Activated CD4-positive, alpha-beta memory T cell treated with anti-CD3 and anti-CD28 coated beads, Interleukin-2, amount 10 ng/mL, durations not matched to agents 7 days and 5 days (primary cell): ENCODE data around the gene ADK. TPM values are rescaled to one million over a fixed set of nuclear protein-coding genes. Genes with fewer than 3 reads are reported as not detected.

ENCODE experiments used
- CTCF ChIA-PET: fragments of 350-600 bp; sonication (Branson Sonifier 250); formaldehyde crosslinking; loops from one replicate; lab custom pipeline; 2021; ENCODE audit warnings: antibody characterized with exemption, inconsistent platforms; lab: Charles Lee
- POLR2A ChIA-PET: fragments of 350-600 bp; sonication (Branson Sonifier 250); formaldehyde crosslinking; loops from one replicate; lab custom pipeline; 2021; ENCODE audit warnings: antibody characterized with exemption; lab: Charles Lee
- DNase-seq: peaks from one replicate; pipeline ENCODE4 v3.0.0-alpha.2; 2020
- H3K27ac Mint-ChIP-seq: one replicate; pipeline ENCODE4 v1.8.0; 2021; ENCODE audit warnings: mild to moderate bottlenecking, mixed read lengths
- H3K27me3 Mint-ChIP-seq: one replicate; pipeline ENCODE4 v1.8.0; 2021; ENCODE audit warnings: mixed read lengths
- H3K36me3 Mint-ChIP-seq: one replicate; pipeline ENCODE4 v1.8.0; 2021; ENCODE audit warnings: low read depth, mixed read lengths
- H3K4me1 Mint-ChIP-seq: one replicate; pipeline ENCODE4 v1.8.0; 2021; ENCODE audit warnings: mixed read lengths
- H3K4me3 Mint-ChIP-seq: one replicate; pipeline ENCODE4 v1.8.0; 2021; ENCODE audit warnings: mild to moderate bottlenecking, mixed read lengths
- H3K9me3 Mint-ChIP-seq: one replicate; pipeline ENCODE4 v1.8.0; 2021; ENCODE audit warnings: mixed read lengths
- total RNA-seq, 2 experiments: library from RNA; stranded (reverse); gene quantifications; one replicate each; pipeline ENCODE4 v1.2.3, GENCODE V29; 2021

ADK gene
- total RNA-seq, 2 experiments from 2014 or later, result 29.3 to 31.8 TPM

DNA sequence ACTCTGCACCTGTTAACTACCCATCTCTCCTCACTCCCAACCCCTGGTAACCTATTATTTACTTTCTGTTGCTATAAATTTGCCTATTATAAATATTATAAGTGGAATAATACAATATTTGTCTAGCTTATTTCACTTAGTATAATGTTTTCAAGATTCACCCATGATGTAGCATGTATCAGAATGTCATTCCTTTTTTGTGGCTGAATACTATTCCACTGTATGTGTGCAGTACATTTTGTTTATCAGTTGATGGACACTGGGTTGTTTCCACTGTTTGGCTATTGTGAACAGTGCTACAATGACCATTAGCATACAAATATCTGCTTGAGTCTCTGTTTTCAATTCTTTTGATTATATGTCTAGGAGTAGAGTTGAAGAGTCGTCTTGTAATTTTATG is 582.6 kb downstream of the ADK start:
- Mint-ChIP-seq H3K27ac (no peak overlapping the region), H3K4me3 (no peak overlapping the region), H3K4me1 (peaks cover 7% of the 10 kb centered on the region), H3K27me3 (no peaks in the 10 kb centered on the region), H3K36me3 (no peaks in the 10 kb centered on the region), H3K9me3 (peaks cover 1% of the 10 kb centered on the region)
- no peak for DNase-seq
- POLR2A ChIA-PET, result no interaction called here
- CTCF ChIA-PET, result no interaction called here

DNA sequence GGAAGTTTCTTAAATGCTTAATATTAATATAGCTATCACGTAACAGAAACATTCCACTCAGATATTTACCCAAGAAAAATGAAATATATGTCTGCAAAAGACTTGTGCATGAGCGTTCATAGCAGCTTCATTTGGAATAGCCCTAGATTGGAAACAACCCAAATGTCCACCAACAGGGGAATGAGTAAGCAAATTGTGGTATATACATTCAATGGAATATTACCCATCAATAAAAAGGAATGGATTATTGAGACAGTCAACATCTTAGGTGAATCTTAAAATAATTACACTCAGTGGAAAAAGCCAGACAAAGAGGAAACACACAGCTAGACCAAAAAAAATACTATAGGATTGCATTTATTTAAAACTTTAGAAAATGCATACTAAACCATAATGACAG is 585.0 kb downstream of the ADK start:
- POLR2A ChIA-PET, result no interaction called here
- Mint-ChIP-seq H3K4me3 (no peak overlapping the region), H3K27me3 (no peaks in the 10 kb centered on the region), H3K4me1 (peaks cover 24% of the 10 kb centered on the region), H3K9me3 (peaks cover 1% of the 10 kb centered on the region), H3K36me3 (no peaks in the 10 kb centered on the region), H3K27ac (no peak overlapping the region)
- CTCF ChIA-PET, result no interaction called here
- no peak for DNase-seq

- Mint-ChIP-seq H3K9me3 (peaks cover 1% of the 10 kb centered on the region), H3K4me1 (peaks cover 24% of the 10 kb centered on the region), H3K4me3 (no peak overlapping the region), H3K27ac (no peak overlapping the region), H3K36me3 (no peaks in the 10 kb centered on the region), H3K27me3 (no peaks in the 10 kb centered on the region)
- CTCF ChIA-PET, result interaction anchor here (0.7 to 3.2 kb wide), 13 partner anchors 10 to 1017 kb away, joined by 3 to 18 read pairs (median 6); partner anchors contain the start of gene KAT6B
- POLR2A ChIA-PET, result interaction anchor here (0.6 to 2.3 kb wide), 4 partner anchors 10 to 284 kb away, joined by 3 to 6 read pairs (median 4); no protein-coding TSS in a partner anchor
- DNase-seq, result no peak
Observed at GRCh38 chr10:74738052-74738451, 587.0 kb downstream of the ADK start.

DNA sequence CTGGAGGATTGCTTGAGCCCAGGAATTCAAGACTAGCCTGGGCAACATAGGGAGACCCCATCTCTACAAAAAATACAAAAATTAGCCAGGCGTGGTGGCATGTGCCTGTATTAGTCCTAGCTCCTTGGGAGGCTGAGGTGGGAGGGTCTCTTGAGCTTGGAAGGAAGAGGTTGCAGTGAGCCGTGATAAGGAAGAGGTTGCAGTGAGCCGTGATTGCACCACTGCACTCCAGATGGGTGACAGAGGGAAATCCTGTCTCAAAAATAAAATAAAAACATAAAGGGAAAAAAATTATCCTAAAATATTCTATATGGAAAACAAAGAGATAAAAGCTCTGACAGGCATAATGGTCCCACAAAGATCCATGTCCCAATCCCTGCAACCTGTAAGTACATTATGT is 587.5 kb downstream of the ADK start:
- no peaks in the 10 kb centered on the region for H3K36me3 Mint-ChIP-seq
- CTCF ChIA-PET, result interaction anchor here (0.7 to 3.2 kb wide), 14 partner anchors 10 to 432 kb away, joined by 3 to 18 read pairs (median 4); partner anchors contain the start of gene KAT6B
- POLR2A ChIA-PET, result interaction anchor here (1.0 to 2.3 kb wide), 6 partner anchors 10 to 283 kb away, joined by 3 to 6 read pairs (median 5); partner anchors contain the start of gene KAT6B
- peaks cover 1% of the 10 kb centered on the region for H3K9me3 Mint-ChIP-seq
- H3K4me1 Mint-ChIP-seq, result peaks cover 24% of the 10 kb centered on the region
- no peak for DNase-seq
- H3K27ac Mint-ChIP-seq, result peak overlapping the region; percentile 83
- H3K27me3 Mint-ChIP-seq, result no peaks in the 10 kb centered on the region
- no peak overlapping the region for H3K4me3 Mint-ChIP-seq

DNA sequence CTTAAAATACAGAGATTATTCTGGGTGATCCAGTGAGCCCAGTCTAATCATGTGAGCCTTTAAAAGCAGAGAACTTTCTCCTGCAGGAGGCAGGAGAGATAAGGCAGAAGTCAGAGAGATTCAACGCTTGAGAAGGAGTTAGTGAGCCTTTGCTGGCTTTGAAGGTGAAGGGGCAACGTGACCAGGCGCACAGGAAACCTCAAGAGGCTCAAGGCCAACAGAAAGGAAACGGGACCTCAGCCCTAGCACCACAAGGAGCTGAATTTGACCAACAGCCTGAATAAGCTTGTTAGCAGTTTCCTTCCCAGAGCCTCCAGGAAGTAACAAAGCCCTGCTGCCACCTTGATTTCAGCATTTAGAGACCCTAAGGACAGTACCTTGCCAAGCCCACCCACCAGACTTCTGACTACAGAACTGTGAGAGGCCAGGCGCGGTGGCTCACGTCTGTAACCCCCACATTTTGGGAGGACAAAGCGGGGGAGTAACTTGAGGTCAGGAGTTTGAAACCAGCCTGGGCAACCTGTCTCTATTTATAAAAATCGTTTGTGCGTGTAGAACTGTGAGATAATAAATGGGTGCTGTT is 588.1 kb downstream of the ADK start:
- Mint-ChIP-seq H3K36me3 (no peaks in the 10 kb centered on the region), H3K4me3 (peak overlapping the region; percentile 24), H3K27ac (peak overlapping the region; percentile 83), H3K27me3 (no peaks in the 10 kb centered on the region), H3K9me3 (no peaks in the 10 kb centered on the region), H3K4me1 (peaks cover 24% of the 10 kb centered on the region)
- CTCF ChIA-PET, result interaction anchor here (0.6 to 3.2 kb wide), 19 partner anchors 9 to 549 kb away, joined by 3 to 18 read pairs (median 3); partner anchors contain the start of gene KAT6B
- DNase-seq, result peak; percentile 71
- POLR2A ChIA-PET, result interaction anchor here (1.0 to 2.3 kb wide), 6 partner anchors 11 to 283 kb away, joined by 3 to 6 read pairs (median 5); partner anchors contain the start of gene KAT6B

- Mint-ChIP-seq H3K27ac (no peak overlapping the region), H3K36me3 (no peaks in the 10 kb centered on the region), H3K27me3 (no peaks in the 10 kb centered on the region), H3K4me3 (no peak overlapping the region), H3K9me3 (no peaks in the 10 kb centered on the region), H3K4me1 (peaks cover 20% of the 10 kb centered on the region)
- ChIA-PET POLR2A (no interaction called here), CTCF (no interaction called here)
- DNase-seq, result no peak
Observed at GRCh38 chr10:74743401-74743800, 592.4 kb downstream of the ADK start.

- no peaks in the 10 kb centered on the region for H3K27me3 Mint-ChIP-seq
- ChIA-PET CTCF (no interaction called here), POLR2A (no interaction called here)
- no peaks in the 10 kb centered on the region for H3K9me3 Mint-ChIP-seq
- no peak overlapping the region for H3K27ac Mint-ChIP-seq
- DNase-seq, result no peak
- no peak overlapping the region for H3K4me3 Mint-ChIP-seq
- no peaks in the 10 kb centered on the region for H3K4me1 Mint-ChIP-seq
- no peaks in the 10 kb centered on the region for H3K36me3 Mint-ChIP-seq
Observed at GRCh38 chr10:74745449-74745848, 594.4 kb downstream of the ADK start.

- POLR2A ChIA-PET, result no interaction called here
- H3K27me3 Mint-ChIP-seq, result no peaks in the 10 kb centered on the region
- no peaks in the 10 kb centered on the region for H3K9me3 Mint-ChIP-seq
- H3K27ac Mint-ChIP-seq, result no peak overlapping the region
- CTCF ChIA-PET, result interaction anchor here (0.6 kb wide), 1 partner anchor 447 kb away, joined by 3 read pairs; no protein-coding TSS in a partner anchor
- no peaks in the 10 kb centered on the region for H3K4me1 Mint-ChIP-seq
- no peak overlapping the region for H3K4me3 Mint-ChIP-seq
- H3K36me3 Mint-ChIP-seq, result no peaks in the 10 kb centered on the region
- DNase-seq, result no peak
Observed at GRCh38 chr10:74746813-74747212, 595.8 kb downstream of the ADK start.

DNA sequence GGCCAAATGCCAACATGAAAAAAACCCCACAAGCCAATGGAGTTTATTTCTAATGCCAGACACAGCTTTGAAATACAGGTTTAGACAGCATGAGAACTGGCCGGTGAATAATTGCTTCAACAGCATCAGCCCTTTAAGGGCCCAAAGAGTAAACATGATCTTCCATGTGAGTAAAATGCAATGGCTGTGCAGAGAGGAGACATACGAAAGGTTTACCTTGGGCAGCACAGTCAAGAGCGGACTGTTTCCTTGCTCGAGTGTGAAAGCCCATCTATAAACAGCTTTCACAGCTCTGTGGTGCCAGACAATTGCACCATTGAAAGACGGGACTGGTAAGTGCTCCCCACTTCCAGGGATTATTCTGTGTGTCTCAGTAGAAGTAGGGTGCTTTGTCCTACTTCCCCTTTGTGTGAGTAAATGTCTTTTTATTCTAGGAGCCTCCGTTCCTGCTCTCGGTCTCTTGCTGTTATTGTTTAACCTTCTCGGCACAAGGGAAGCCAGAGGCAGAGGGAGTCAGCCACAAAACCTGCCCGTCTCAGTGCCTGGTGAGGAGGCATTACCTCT is 597.5 kb downstream of the ADK start:
- no peak for DNase-seq
- ChIA-PET CTCF (interaction anchor here (1.6 kb wide), 1 partner anchor 10 kb away, joined by 7 read pairs; no protein-coding TSS in a partner anchor), POLR2A (no interaction called here)
- Mint-ChIP-seq H3K4me3 (no peak overlapping the region), H3K27me3 (no peaks in the 10 kb centered on the region), H3K9me3 (no peaks in the 10 kb centered on the region), H3K4me1 (no peaks in the 10 kb centered on the region), H3K36me3 (no peaks in the 10 kb centered on the region), H3K27ac (no peak overlapping the region)

DNA sequence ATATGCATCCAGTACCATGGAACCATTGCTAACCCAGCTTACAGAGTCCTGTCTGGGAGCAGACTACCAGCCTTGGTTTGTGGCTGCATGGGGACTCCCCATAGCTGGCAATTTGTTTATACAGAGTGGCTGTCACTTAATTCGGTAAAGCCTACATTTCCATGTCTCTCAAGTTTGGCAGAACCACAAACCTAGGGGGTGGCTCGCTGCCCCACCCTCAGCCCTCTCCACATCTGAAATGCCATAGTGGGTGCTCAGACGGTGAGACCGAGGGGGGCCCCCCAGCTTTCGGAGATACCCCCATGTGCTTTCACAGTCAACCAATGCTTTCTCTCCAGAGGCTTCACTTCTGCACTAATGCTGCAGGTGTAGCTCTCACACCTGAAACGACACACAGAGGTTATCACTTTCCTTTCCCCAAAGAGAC is 599.8 kb downstream of the ADK start:
- Mint-ChIP-seq H3K36me3 (no peaks in the 10 kb centered on the region), H3K4me1 (peaks cover 14% of the 10 kb centered on the region), H3K4me3 (no peak overlapping the region), H3K27ac (no peak overlapping the region), H3K9me3 (no peaks in the 10 kb centered on the region), H3K27me3 (no peaks in the 10 kb centered on the region)
- no peak for DNase-seq
- ChIA-PET POLR2A (interaction anchor here (1.0 kb wide), 1 partner anchor 74 kb away, joined by 4 read pairs; no protein-coding TSS in a partner anchor), CTCF (interaction anchor here (1.6 kb wide), 1 partner anchor 12 kb away, joined by 6 read pairs; no protein-coding TSS in a partner anchor)

DNA sequence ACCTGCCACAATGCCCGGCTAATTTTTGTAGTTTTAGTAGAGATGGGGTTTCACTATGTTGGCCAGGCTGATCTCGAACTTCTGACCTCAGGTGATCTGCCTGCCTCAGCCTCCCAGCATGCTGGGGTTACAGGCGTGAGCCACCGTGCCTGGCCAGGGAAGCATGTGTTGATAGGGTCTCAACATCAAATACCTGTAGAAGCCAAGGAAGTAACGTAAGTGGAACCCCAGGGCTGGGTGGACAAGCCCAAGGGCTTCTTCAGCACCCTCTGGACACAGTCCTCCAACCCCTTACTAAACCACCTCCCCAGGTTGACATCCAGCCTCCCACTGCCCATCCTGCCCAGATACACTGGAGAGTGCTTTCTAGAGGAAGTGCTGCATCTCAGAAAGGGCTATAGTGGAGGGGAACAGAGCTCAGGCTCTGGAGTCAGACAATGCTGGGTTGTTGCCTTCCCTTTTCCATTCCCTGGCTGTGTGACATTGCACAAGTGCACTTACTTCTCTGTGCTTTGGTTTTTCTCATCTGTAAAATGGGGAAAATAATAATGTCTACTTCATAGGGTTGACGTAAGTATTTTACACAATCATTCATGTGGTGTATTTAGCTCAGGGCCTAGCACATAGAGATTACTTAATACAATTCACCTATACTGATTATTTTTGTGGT is 601.5 kb downstream of the ADK start:
- DNase-seq, result no peak
- no peaks in the 10 kb centered on the region for H3K27me3 Mint-ChIP-seq
- no peak overlapping the region for H3K27ac Mint-ChIP-seq
- POLR2A ChIA-PET, result no interaction called here
- H3K4me1 Mint-ChIP-seq, result peaks cover 14% of the 10 kb centered on the region
- H3K36me3 Mint-ChIP-seq, result no peaks in the 10 kb centered on the region
- no peaks in the 10 kb centered on the region for H3K9me3 Mint-ChIP-seq
- H3K4me3 Mint-ChIP-seq, result no peak overlapping the region
- CTCF ChIA-PET, result no interaction called here

DNA sequence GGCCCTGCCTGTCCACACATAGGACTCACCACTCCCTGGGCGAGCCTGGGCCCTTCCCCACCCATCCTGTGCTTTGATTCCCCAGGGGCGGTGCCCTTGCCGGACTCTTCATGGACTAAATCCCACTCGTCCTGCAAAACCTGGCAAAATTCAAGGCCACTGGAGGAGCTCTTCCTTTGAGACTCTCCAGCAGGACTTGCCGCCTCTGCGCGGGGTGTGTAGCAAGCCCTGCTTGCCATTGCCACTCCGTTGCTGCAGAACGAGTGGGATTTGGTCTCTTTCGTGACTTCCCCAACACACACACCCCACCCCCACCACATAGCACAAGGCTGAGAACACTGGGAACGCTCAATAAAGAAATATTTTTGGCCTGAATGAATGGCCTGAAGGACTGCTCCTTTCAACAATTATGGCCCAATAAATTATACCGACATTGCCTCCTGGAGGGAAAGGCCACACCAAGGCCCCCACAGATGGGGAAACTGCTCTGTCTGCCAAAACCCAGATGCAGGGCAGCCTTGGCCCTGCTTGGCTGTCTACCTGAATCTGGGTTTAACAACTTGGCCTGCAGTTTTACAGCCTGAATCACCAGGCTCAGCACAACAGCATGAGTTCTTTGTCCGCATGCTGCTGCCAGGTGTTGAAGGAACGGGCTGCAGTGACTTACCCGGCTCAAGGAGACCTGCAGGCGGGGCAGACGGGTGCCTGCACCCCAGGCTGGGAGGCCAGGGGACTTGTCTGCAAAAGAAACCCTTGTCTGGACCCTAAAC is 602.6 kb downstream of the ADK start:
- H3K9me3 Mint-ChIP-seq, result no peaks in the 10 kb centered on the region
- CTCF ChIA-PET, result interaction anchor here (1.2 kb wide), 1 partner anchor 15 kb away, joined by 4 read pairs; no protein-coding TSS in a partner anchor
- peaks cover 14% of the 10 kb centered on the region for H3K4me1 Mint-ChIP-seq
- H3K27me3 Mint-ChIP-seq, result no peaks in the 10 kb centered on the region
- no peaks in the 10 kb centered on the region for H3K36me3 Mint-ChIP-seq
- POLR2A ChIA-PET, result no interaction called here
- H3K4me3 Mint-ChIP-seq, result no peak overlapping the region
- no peak overlapping the region for H3K27ac Mint-ChIP-seq
- no peak for DNase-seq
